ENCODE measurements around the gene EPB41L4B. TPM values are rescaled to one million over a fixed set of nuclear protein-coding genes. Genes with fewer than 3 reads are reported as not detected.
"Not testable (repeated sequence)": the region's sequence is repeated elsewhere in the genome, so short reads cannot be mapped to it uniquely, and the experiment has no call there.

Gene EPB41L4B
- total RNA-seq, 1 donor from 2014 or later: 31.8 TPM

DNA sequence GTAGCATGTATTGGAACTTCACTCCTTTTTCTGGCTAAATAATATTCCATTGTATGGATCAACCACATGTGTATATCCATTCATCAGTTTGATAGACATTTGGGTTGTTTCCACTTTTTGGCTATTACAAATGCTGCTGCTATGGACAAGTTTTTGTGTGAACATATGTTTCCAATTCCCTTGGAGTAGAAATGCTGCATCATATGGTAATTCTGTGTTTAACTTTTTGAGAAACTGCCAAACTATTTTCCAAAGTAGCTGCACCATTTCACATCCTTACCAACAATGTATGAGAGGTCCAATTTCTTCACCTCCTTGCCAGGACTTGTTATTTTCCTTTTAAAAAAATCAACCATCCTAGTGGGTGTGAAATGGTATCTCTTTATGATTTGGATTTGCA, 162.2 kb downstream of the EPB41L4B start:
- DNase-seq (ENCODE audit: low spot score): no peak
- ATAC-seq: no peak
- intact Hi-C loops (cut with DNase I): no loop called here

DNA sequence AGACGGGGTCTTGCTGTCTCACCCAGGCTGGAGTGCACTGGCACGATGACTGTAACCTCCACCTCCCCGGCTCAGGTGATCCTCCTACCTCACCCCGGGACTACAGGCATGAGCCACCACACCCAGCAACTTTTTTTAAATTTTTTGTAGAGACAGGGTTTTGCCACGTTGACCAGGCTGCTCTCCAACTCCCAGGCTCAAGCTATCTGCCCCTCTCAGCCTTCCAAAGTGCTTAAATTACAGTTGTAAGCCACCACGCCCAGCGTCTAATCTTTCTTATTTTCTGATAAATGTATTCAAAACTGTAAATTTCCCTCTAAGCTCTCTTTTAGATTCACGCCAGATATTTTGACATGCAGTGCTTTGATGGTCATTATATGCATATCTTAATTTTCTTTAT, 164.2 kb downstream of the EPB41L4B start:
- ATAC-seq (no peak), DNase-seq (ENCODE audit: low spot score) (no peak)
- intact Hi-C loops (cut with DNase I): no loop called here

DNA sequence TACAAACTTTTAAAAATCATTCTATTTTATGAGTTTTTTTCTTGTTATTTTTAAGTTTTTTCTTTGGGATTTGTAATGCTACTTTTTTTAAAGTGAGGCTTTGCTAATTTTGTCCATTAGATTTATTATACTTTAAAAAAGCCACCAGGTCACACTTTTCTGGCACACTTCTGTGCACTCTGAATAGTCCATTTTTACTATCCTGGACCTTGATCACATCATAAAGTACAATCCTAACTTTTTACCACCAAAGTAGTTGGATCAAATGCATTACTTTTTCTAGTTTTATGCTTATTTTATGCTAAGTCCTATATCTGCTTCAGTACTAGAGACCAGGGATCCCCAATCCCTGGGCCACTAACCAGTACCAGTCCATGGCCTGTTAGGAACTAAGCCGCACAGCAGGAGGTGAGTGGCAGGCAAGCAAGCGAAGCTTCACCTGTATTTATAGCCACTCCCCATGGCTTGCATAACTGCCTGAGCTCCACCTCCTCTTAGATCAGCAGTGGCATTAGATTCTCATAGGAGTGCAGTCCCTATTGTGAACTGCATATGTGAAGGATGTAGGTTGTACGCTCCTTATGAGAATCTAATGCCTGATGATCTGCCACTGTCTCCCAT, 169.8 kb downstream of the EPB41L4B start:
- intact Hi-C loops (cut with DNase I): no loop called here
- ATAC-seq: no peak
- no peak for DNase-seq (ENCODE audit: low spot score)

DNA sequence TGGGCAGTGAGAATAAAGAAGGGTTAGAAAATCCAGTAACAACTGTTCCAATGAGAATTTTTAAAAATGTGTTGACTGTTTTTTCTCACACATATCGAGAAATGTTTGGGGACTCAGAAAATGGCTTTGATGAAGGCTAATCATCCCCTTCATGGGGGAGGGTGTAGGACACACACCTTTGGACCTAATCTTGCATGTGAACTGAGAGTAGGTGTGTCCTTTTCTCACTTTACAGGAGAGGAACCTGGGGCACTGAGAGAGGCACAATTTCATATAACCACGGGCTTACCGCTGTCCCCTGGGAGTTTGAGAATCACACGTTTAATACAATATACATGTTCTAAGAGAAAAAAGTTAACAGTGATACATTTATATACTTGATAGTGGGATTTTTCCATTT, 171.1 kb downstream of the EPB41L4B start:
- DNase-seq (ENCODE audit: low spot score): no peak
- ATAC-seq: no peak
- intact Hi-C loops (cut with DNase I): no loop called here

DNA sequence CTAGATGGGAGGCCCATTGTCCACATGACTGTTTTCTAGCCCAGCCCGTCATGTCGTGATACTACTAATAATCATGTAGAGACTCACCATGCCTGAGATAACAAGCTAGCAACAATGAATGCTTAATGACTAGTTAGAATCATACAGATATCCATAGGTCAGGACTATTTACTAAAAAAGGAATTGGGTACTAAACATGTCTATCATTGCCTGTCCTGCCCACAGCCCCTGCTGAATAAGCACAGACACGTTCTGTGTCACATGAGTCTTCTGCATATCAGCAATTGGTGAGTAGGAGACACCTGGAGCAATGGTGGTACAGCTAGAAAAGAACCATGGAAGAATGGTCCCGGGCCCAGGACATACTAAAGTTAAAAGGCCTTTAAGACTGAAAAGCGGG, 171.8 kb downstream of the EPB41L4B start:
- ATAC-seq (no peak), DNase-seq (ENCODE audit: low spot score) (no peak)
- intact Hi-C loops (cut with DNase I): no loop called here

DNA sequence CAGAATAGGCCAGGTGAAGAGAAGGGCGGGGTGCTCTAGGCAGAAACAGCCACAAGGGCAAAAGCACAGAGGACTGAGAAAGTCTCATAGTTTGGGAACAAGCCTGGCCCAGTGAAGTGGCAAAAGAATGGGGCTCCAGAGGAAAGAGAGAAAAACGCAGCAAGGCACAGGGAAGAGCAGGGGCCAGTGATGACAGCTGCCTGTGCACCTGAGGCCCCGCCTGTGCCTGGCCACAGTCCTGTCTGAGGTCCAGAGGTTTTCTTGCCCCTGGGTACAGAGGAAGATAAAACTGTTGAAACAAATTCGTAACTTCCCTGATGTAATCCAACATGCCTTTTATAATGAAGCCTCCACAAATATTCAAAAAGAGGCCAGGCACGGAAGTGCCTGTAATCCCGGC, 175.8 kb downstream of the EPB41L4B start:
- DNase-seq (ENCODE audit: low spot score) (no peak), ATAC-seq (no peak)
- intact Hi-C loops (cut with DNase I): no loop called here

DNA sequence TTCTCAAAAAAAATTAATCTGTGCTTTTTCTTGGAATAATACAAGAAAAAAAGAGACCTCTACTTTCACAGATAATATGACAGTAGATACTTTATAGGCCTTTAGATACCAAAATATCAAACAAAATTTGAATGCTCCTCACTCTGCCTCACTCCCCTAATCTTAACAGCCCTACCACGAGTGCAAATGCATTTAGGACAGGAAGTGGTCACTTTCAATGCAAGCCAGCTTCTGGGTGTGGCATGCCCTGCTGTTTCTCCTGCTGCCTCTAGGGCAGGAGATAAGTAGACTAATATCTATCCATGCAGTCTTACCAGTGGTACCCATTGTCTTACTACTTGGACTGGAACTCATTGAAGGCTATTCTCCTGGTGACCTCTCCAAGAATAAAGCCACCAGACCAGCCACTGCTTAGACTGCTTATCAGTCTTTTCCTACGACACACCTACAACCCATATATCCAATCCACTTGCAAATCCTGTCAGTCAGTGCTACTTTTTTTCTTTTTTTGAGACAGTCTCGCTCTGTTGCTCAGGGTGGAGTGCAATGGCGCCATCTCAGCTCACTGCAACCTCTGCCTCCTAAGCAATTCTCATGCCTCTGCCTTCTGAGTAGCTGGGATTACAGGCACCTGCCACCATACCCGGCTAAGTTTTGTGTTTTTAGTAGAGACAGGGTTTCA, 176.8 kb downstream of the EPB41L4B start:
- DNase-seq (ENCODE audit: low spot score) (no peak), ATAC-seq (no peak)
- intact Hi-C loops (cut with DNase I): no loop called here

DNA sequence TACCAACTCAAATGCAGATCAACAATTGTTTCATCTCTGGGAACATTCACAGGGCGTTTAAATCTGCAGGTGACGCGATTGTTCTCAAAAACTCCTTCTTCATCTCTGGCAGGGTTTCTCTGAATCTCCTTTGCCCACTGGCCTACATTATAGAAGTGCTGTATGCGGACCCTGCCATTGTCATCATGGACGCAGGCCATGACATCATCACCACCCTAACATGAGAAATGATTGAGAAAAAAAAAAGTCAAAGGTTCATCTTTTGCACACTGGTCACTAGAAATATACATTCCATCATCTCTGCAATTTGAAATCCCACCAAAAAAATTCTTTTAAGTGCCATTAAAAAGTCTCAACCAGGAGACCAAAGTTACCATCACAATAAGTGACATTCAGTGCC, 179.5 kb downstream of the EPB41L4B start:
- DNase-seq (ENCODE audit: low spot score): no peak
- intact Hi-C loops (cut with DNase I): no loop called here
- no peak for ATAC-seq

DNA sequence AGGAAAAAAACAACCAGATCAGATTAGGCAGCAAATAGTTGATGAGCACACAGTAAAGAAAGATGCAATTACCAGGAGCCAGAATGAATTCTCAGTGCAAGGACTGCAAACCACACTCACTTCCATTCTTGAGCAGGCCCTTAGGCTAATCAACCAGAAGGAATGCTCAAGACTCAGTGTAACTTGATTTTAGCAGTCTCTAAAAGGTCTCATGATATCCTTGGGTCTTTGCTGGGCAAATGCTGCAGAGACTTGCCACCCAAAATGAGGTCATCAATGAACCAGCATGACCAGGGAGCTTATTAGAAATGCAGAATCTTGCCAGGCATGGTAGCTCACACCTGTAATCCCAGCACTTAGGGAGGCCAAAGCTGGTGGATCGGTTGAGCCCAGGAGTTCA, 181.0 kb downstream of the EPB41L4B start:
- intact Hi-C loops (cut with DNase I): no loop called here
- no peak for DNase-seq (ENCODE audit: low spot score)
- no peak for ATAC-seq

DNA sequence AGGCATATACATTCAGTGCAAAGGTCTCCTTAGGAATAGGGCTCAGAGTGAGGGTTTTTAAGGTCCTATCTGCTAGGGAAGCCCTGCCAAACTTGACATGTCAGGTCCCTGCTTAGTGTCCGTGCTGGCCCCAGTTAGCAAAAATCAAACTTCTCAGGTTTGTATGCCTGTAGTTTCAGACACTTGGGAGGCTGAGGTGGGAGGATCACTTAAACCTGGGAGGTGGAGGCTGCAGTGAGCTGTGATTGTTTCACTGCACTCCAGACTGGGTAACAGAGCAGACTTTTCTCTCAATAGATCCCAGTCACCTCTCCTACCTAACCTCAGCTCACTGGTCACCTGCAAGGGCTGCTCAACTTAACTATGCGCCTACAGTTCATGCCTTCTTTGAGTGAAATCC, 182.4 kb downstream of the EPB41L4B start:
- ATAC-seq: no peak
- DNase-seq (ENCODE audit: low spot score): no peak
- intact Hi-C loops (cut with DNase I): no loop called here

DNA sequence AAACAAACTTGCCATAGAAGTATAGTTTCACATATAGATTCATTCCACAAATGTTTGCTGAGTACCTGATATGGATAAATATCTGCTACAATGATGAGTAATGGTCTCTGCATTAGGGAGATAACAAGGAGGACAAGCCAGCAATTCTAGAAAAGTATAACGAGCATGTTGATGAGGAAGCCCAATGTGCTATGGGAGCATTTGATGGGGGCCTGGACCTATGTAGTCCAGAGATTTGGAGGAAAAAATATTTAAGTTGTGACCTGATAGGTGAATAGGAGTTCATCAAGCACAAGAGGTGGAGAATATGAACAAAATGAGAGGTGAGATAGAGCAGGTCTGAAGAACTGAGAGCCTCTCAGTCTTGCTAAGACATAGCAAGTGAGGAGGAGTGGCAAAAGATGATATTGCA, 186.7 kb downstream of the EPB41L4B start:
- intact Hi-C loops (cut with DNase I): no loop called here
- ATAC-seq (no peak), DNase-seq (ENCODE audit: low spot score) (no peak)

DNA sequence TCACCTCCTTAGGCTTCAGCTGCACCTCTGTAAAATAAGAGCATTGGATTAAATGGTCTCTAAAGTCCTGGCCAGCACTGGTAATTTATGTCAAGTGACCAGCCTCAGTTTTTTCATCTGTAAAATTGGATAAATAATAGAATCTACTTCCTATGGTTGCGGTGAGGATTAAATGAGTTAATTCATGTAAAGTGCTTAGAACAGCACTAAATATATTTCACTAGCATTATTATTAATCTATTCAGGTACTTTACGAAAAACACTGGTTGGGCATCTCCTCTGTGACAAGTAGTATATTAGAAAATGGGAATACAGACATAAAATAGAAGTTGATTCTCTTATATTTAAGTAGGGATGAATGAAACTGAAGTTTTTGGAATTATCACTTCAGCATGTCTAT, 187.3 kb downstream of the EPB41L4B start:
- DNase-seq (ENCODE audit: low spot score) (no peak), ATAC-seq (no peak)
- intact Hi-C loops (cut with DNase I): no loop called here

DNA sequence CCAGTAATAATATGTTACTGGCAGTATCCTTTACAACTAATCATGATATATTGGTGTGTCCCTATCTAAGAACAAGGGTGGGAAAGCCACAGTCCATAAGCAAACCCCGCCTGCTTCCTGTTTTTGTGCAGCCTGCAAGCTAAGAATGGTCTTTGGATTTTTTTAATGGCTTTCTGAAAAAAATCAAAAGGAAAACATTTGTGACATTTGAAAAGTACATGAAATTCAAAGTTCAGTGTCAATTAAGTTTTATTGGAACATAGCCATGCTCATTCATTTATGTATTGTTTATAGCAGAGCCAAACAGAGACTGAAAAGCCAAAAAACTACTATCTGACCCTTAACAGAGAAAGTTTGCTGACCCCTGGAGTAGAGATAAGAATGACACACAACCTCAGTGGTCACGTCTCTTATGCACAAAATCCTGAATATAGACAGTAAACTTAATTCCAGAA, 188.3 kb downstream of the EPB41L4B start:
- intact Hi-C loops (cut with DNase I): no loop called here
- DNase-seq (ENCODE audit: low spot score): no peak
- ATAC-seq: no peak

DNA sequence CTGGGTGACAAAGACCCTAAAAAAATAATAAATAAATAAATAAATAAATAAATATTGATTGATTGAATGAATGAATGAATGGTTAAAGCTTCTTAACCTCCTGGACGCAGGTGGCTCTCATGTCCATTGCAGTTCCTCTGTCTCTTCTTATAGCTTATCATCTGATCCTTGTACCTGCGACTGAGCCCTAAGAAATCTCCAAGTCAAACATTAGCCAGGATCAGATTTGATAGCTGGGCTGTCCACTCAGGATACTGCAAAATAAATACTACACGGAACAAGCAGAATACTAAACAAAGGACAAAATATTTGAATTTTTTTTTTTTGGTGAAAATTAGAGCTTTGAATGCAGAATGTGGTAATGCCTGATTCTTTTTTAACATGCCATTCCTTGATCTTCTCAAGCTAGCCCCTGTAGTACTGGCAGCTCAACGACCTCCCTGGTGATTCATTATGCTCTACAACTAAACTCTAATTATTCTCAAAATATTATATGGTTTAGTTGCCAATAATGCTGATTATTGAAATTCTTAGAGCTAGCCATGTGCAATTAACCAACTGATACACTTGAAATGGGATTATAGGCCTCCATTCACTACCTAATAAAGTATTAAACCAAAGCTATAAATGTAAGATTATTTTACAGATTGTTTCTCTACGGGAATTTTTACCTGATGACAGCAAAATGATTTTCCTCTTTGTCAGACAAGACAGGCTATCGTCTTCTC, 191.2 kb downstream of the EPB41L4B start:
- ATAC-seq (no peak), DNase-seq (ENCODE audit: low spot score) (no peak)
- intact Hi-C loops (cut with DNase I): no loop called here

DNA sequence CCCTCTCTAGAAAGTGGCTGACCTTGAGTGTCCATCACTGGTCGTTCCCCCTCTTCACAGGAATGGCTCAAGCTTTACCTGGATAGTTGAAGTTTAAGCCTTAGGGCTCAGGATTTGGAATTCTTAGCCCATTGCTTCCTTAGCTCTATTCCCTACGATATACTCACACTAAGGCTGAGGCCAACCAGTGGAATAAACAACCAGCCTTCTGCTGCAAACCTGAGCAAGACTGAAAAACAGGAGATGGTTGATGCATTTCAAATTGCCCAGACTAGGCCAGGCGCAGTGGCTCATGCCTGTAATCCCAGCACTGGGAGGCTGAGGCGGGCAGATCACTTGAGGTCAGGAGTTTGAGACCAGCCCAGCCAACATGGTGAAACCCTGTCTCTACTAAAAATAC, 194.2 kb downstream of the EPB41L4B start:
- intact Hi-C loops (cut with DNase I); DNase-seq (ENCODE audit: low spot score); ATAC-seq: not testable (repeated sequence)

DNA sequence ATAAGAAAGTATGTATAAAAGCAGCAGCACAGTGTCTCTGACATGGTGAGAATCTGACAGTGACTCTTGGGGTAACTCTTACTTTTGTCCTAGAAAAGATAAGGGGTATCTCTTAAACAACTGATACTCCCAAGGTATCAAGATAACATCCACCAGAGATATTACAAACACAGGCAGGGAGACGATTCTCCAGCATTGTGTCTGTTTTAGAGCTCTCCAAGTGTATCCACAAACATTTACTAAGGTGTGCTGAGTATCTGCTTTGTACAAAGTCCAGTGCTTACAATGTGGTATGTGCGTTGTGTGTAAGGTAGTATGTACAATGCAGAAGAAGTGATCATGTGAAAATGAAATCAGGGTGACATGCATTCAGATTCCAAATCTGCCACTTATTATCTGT, 196.7 kb downstream of the EPB41L4B start:
- DNase-seq (ENCODE audit: low spot score): no peak
- intact Hi-C loops (cut with DNase I): no loop called here

DNA sequence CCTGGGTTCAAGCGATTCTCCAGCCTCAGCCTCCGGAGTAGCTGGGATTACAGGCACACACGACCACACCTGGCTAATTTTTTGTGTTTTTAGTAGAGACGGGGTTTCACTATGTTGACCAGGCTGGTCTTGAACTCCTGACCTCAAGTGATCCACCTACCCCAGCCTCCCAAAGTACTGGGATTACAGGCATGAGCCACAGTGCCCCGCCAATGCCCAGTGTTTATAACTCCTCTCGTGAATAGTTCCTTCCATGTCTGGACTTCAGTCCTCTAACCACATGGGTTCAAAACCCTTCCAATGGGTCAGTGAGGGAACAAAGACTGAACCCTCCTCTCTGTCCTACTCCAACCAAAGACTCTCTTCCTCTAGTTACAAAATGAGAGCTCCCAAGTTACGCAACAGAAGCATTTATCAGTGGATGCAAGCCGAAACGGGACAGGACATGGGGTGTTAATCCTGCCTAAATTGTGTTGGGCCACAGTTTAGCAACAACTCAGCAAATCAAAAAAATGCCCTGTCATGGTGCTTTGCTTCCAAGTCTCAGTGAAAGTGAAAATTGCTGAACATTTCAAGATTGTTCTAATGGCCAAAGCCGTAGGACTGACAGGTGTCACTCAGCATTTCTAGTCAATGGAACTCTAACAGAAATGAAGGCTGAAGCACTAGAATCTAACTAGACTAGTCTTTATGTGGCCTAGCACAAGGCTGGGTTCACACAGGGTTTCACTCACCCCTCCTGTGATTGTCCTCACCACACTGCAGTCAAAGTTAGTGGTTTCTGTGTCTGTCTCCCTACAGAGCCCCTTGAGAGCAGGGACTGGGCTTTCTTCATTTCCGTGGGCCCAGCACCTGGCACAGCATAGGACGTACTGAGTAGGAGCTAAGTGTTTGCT, 197.9 kb downstream of the EPB41L4B start:
- ATAC-seq: no peak
- DNase-seq (ENCODE audit: low spot score): no peak
- intact Hi-C loops (cut with DNase I): no loop called here

More for the DNA sequence above, 196.7 kb downstream of the EPB41L4B start:
- no peak for ATAC-seq

Data from sciatic nerve (tissue), 2 donors.